ENCODE measurements around the gene DOCK4. TPM values are rescaled to one million over a fixed set of nuclear protein-coding genes. Genes with fewer than 3 reads are reported as not detected.

The DOCK4 gene
- total RNA-seq, 1 donor from 2014 or later, result 43.5 TPM

DNA sequence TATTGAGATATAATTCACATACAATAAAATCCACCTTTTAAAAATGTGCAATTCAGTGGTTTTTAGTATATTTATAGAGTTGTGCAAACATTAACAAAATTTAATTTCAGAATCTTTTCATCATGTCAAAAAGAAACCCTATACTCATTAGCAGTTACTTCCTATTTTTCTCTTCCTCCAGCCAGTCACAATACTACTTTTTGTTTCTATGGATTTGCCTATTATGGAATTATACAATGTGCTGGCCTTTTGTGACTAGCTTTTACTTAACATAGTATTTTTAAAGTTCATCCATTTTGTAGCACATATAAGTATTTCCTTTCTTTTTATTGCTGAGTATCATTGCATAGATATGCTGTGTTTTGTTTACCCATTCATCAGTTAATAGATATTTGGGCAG, 444.0 kb downstream of the DOCK4 start:
- H3K4me3 ChIP-seq, result no peak overlapping the region
- H3K4me1 ChIP-seq, result peaks cover 0 to 2% of the 10 kb centered on the region in 2 donors
- intact Hi-C loops (cut with DNase I), result no loop called here
- DNase-seq (ENCODE audit: low spot score in 2 of 2), result no peak
- TF ChIP-seq CTCF (IDR thresholded peaks at IDR 0.05), result no peak
- no peak overlapping the region for H3K27ac ChIP-seq
- no peaks in the 10 kb centered on the region for H3K27me3 ChIP-seq
- peaks cover 0 to 8% of the 10 kb centered on the region in 2 donors for H3K36me3 ChIP-seq
- H3K9me3 ChIP-seq, result no peaks in the 10 kb centered on the region

DNA sequence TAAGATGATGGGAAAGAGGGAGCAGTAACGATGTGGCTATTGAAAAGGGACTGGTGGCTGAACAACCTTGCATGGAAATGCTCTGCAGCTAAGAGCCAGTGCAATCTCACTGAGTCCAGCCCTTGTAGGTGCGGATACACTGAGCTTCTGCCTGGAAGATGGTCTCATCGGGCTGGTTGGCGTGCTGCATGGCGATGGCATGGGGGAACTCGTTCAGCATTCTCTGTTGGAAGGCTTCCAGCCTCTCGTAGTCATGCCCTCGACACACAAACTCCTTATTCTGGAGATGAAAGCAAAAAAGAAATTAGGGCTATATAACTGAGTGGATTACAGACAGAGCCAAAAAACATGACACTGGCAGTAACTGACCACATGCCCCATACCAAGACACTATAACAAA, 446.2 kb downstream of the DOCK4 start:
- no peak for TF ChIP-seq CTCF (IDR thresholded peaks at IDR 0.05)
- intact Hi-C loops (cut with DNase I), result no loop called here
- H3K4me3 ChIP-seq, result no peak overlapping the region
- no peaks in the 10 kb centered on the region for H3K27me3 ChIP-seq
- no peaks in the 10 kb centered on the region for H3K9me3 ChIP-seq
- DNase-seq (ENCODE audit: low spot score in 2 of 2), result no peak
- peaks cover 0 to 2% of the 10 kb centered on the region in 2 donors for H3K4me1 ChIP-seq
- H3K36me3 ChIP-seq, result peaks cover 0 to 8% of the 10 kb centered on the region in 2 donors
- no peak overlapping the region for H3K27ac ChIP-seq

- intact Hi-C loops (cut with DNase I), result no loop called here
- Histone ChIP-seq H3K36me3 (peaks cover 0 to 8% of the 10 kb centered on the region in 2 donors), H3K9me3 (no peaks in the 10 kb centered on the region), H3K27ac (no peak overlapping the region), H3K27me3 (no peaks in the 10 kb centered on the region), H3K4me3 (no peak overlapping the region), H3K4me1 (peaks cover 0 to 4% of the 10 kb centered on the region in 2 donors)
- TF ChIP-seq CTCF (IDR thresholded peaks at IDR 0.05), result no peak
- DNase-seq (ENCODE audit: low spot score in 2 of 2), result no peak
These were observed 447.9 kb downstream of the DOCK4 start for GRCh38 chr7:111758332-111758731.

DNA sequence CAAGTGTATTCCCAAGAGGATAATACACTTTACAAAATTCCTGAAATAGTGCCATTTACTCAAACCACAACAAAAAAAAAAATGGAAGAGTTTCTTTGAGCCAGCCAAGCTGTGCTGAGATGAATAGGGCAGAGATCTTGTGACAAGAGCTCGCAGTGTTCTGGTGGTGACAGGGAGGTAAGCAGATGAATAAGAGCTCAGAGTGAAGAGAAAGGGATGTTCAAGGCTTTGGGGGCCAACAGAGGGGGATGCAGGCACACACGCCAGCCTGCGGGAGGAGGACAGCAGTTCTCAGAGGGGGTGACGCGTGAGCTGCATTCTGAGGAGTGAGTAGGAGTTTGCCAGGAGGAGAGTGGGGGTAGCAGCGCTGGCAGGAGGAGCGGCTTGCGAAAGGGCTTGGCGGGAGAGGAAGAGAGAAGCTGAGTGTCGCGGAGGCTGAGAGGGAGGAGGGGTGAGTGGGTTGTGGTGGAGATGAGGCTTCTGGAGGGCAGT, 449.5 kb downstream of the DOCK4 start:
- no peaks in the 10 kb centered on the region for H3K9me3 ChIP-seq
- peak overlapping the region; percentile 31 to 68 for H3K27ac ChIP-seq
- peaks cover 0 to 4% of the 10 kb centered on the region in 2 donors for H3K4me1 ChIP-seq
- H3K36me3 ChIP-seq, result peaks cover 0 to 8% of the 10 kb centered on the region in 2 donors
- no peaks in the 10 kb centered on the region for H3K27me3 ChIP-seq
- peak in 1 of 2 donors; percentile 72 for DNase-seq (ENCODE audit: low spot score in 2 of 2)
- no peak for TF ChIP-seq CTCF (IDR thresholded peaks at IDR 0.05)
- H3K4me3 ChIP-seq, result peak overlapping the region in 1 of 2 donors; percentile 7
- intact Hi-C loops (cut with DNase I), result no loop called here

DNA sequence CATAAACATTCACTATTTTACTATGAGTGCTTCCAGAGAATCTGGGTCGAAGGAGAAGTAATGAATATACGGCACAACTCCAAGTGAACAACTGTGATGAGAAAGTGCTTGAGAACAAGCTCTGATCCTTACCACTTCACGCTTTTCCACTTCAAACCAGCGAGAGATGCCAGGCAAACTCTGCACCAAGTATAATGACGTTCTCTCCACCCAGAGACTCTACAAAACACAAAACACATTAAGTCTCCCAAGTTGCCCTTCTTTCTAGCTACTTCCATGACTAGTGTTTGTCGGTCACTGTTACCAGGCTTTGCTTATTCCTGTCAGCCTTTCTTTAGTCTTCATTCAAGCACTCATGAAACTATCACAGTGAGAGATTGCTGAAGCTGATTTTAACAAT, 450.8 kb downstream of the DOCK4 start:
- no peak for DNase-seq (ENCODE audit: low spot score in 2 of 2)
- peaks cover 0 to 8% of the 10 kb centered on the region in 2 donors for H3K36me3 ChIP-seq
- intact Hi-C loops (cut with DNase I), result no loop called here
- H3K9me3 ChIP-seq, result no peaks in the 10 kb centered on the region
- peak overlapping the region; percentile 48 to 68 for H3K27ac ChIP-seq
- peaks cover 0 to 4% of the 10 kb centered on the region in 2 donors for H3K4me1 ChIP-seq
- H3K27me3 ChIP-seq, result no peaks in the 10 kb centered on the region
- no peak overlapping the region for H3K4me3 ChIP-seq
- TF ChIP-seq CTCF (IDR thresholded peaks at IDR 0.05), result no peak

GRCh38 chr7:111753968-111754367, 452.2 kb downstream of the DOCK4 start:
- Histone ChIP-seq H3K9me3 (no peaks in the 10 kb centered on the region), H3K36me3 (no peaks in the 10 kb centered on the region), H3K4me1 (peaks cover 0 to 4% of the 10 kb centered on the region in 2 donors), H3K4me3 (no peak overlapping the region), H3K27me3 (no peaks in the 10 kb centered on the region), H3K27ac (peak overlapping the region in 1 of 2 donors; percentile 68)
- TF ChIP-seq CTCF (IDR thresholded peaks at IDR 0.05), result no peak
- no peak for DNase-seq (ENCODE audit: low spot score in 2 of 2)
- intact Hi-C loops (cut with DNase I), result no loop called here
